ENCODE measurements around the gene TAS2R9.
"Not testable (repeated sequence)": the region's sequence is repeated elsewhere in the genome, so short reads cannot be mapped to it uniquely, and the experiment has no call there.

TAS2R9 gene

GRCh38 chr12:10824957-10825356, 15.0 kb upstream of the TAS2R9 start:
- Histone ChIP-seq H3K4me1 (ENCODE audit: control insufficient read depth in 1 of 2, insufficient read depth in 2 of 2, low read length in 2 of 2) (no peaks in the 10 kb centered on the region), H3K27ac (ENCODE audit: low read depth, low read length) (no peak overlapping the region), H3K36me3 (ENCODE audit: control insufficient read depth in 1 of 2, insufficient read depth in 2 of 2, low read length in 2 of 2) (no peaks in the 10 kb centered on the region), H3K9ac (ENCODE audit: low read depth in 1 of 2, low read length in 2 of 2) (no peak overlapping the region), H3K27me3 (ENCODE audit: control insufficient read depth in 1 of 2, insufficient read depth in 2 of 2, low read length in 2 of 2) (no peaks in the 10 kb centered on the region), H3K9me3 (ENCODE audit: control insufficient read depth in 1 of 2, low read length in 2 of 2) (no peaks in the 10 kb centered on the region), H3K4me3 (ENCODE audit: low read depth in 1 of 2, low read length in 2 of 2) (no peak overlapping the region)

- H3K9me3 ChIP-seq (ENCODE audit: control insufficient read depth in 1 of 2, low read length in 2 of 2), result no peaks in the 10 kb centered on the region
- H3K9ac ChIP-seq (ENCODE audit: low read depth in 1 of 2, low read length in 2 of 2), result no peak overlapping the region
- no peak overlapping the region for H3K4me3 ChIP-seq (ENCODE audit: low read depth in 1 of 2, low read length in 2 of 2)
These were observed 2.0 kb upstream of the TAS2R9 start for GRCh38 chr12:10811883-10812536.

GRCh38 chr12:10807186-10807585, 2.8 kb downstream of the TAS2R9 start, which contains the start of gene TAS2R8:
Gene TAS2R8, minus strand, starts transcription at chr12:10807286. Its CDS starts 306 bp downstream, at chr12:10806980.
- no peak within 1 kb of the TSS for H3K4me3 ChIP-seq (ENCODE audit: low read depth in 1 of 2, low read length in 2 of 2)
- no peak within 1 kb of the TSS for H3K27ac ChIP-seq (ENCODE audit: low read depth, low read length)
- H3K36me3 ChIP-seq (ENCODE audit: control insufficient read depth in 1 of 2, insufficient read depth in 2 of 2, low read length in 2 of 2), result no peaks in the 10 kb centered on the region
- H3K4me1 ChIP-seq (ENCODE audit: control insufficient read depth in 1 of 2, insufficient read depth in 2 of 2, low read length in 2 of 2), result no peaks in the 10 kb centered on the region
- no peak within 1 kb of the TSS for H3K9ac ChIP-seq (ENCODE audit: low read depth in 1 of 2, low read length in 2 of 2)
- no peaks in the 10 kb centered on the region for H3K27me3 ChIP-seq (ENCODE audit: control insufficient read depth in 1 of 2, insufficient read depth in 2 of 2, low read length in 2 of 2)
- H3K9me3 ChIP-seq (ENCODE audit: control insufficient read depth in 1 of 2, low read length in 2 of 2), result no peaks in the 10 kb centered on the region

More at GRCh38 chr12:10811883-10812536, 2.0 kb upstream of the TAS2R9 start:
- H3K27me3 ChIP-seq (ENCODE audit: control insufficient read depth in 1 of 2, insufficient read depth in 2 of 2, low read length in 2 of 2), result no peaks in the 10 kb centered on the region
- no peaks in the 10 kb centered on the region for H3K4me1 ChIP-seq (ENCODE audit: control insufficient read depth in 1 of 2, insufficient read depth in 2 of 2, low read length in 2 of 2)
- no peaks in the 10 kb centered on the region for H3K36me3 ChIP-seq (ENCODE audit: control insufficient read depth in 1 of 2, insufficient read depth in 2 of 2, low read length in 2 of 2)
- no peak overlapping the region for H3K27ac ChIP-seq (ENCODE audit: low read depth, low read length)

GRCh38 chr12:10802587-10802986, 7.4 kb downstream of the TAS2R9 start, which contains the start of gene TAS2R7:
Gene TAS2R7, minus strand, starts transcription at chr12:10802627. Its CDS starts 57 bp downstream, at chr12:10802570.
- no peaks in the 10 kb centered on the region for H3K36me3 ChIP-seq (ENCODE audit: control insufficient read depth in 1 of 2, insufficient read depth in 2 of 2, low read length in 2 of 2)
- H3K9ac ChIP-seq (ENCODE audit: low read depth in 1 of 2, low read length in 2 of 2), result no peak within 1 kb of the TSS
- no peaks in the 10 kb centered on the region for H3K27me3 ChIP-seq (ENCODE audit: control insufficient read depth in 1 of 2, insufficient read depth in 2 of 2, low read length in 2 of 2)
- no peak within 1 kb of the TSS for H3K27ac ChIP-seq (ENCODE audit: low read depth, low read length)
- H3K4me1 ChIP-seq (ENCODE audit: control insufficient read depth in 1 of 2, insufficient read depth in 2 of 2, low read length in 2 of 2), result no peaks in the 10 kb centered on the region
- no peak within 1 kb of the TSS for H3K4me3 ChIP-seq (ENCODE audit: low read depth in 1 of 2, low read length in 2 of 2)
- no peaks in the 10 kb centered on the region for H3K9me3 ChIP-seq (ENCODE audit: control insufficient read depth in 1 of 2, low read length in 2 of 2)

DNA sequence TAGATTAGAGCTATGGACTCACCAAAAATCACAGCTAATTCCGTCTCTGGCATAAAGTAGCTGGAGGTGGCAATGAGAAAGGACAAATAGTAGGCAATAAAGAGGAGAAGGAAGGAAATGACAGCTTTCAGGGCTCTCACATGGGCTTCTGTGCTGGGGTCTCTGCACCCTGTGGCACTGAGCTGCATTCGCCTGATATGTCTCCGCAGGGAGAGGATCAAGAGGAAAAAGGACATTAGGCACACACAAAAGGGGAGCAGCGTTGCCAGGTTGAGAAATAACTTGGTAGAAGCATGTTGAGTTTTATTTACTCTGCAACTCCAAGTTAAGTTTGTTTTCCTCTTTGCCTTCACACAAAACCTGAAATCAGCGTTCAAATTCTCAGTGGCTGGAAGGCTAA, 8.2 kb downstream of the TAS2R9 start:
- Histone ChIP-seq H3K27me3 (ENCODE audit: control insufficient read depth in 1 of 2, insufficient read depth in 2 of 2, low read length in 2 of 2) (no peaks in the 10 kb centered on the region), H3K36me3 (ENCODE audit: control insufficient read depth in 1 of 2, insufficient read depth in 2 of 2, low read length in 2 of 2) (no peaks in the 10 kb centered on the region), H3K27ac (ENCODE audit: low read depth, low read length) (no peak overlapping the region), H3K9ac (ENCODE audit: low read depth in 1 of 2, low read length in 2 of 2) (no peak overlapping the region), H3K4me3 (ENCODE audit: low read depth in 1 of 2, low read length in 2 of 2) (no peak overlapping the region), H3K4me1 (ENCODE audit: control insufficient read depth in 1 of 2, insufficient read depth in 2 of 2, low read length in 2 of 2) (no peaks in the 10 kb centered on the region), H3K9me3 (ENCODE audit: control insufficient read depth in 1 of 2, low read length in 2 of 2) (no peaks in the 10 kb centered on the region)

DNA sequence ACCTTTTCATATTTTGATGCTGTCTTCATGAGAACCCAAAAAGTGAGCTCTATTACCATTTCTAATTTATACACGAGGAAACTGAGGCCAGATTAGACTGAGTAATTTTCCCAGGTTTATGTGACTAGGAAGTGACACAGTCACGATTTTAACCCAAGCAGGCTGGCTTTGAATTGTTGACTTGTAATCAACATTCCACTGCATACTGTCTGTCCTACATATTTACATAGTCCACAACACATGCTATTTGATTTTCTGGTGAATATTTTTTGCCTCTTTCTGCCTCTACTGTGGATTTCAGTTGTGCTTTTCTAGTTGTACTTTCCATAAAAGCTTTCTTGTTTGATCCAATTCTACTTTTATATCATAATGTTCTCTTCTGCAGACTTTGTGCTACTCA, 15.7 kb downstream of the TAS2R9 start:
- Histone ChIP-seq H3K27ac (ENCODE audit: low read depth, low read length) (no peak overlapping the region), H3K9me3 (ENCODE audit: control insufficient read depth in 1 of 2, low read length in 2 of 2) (no peaks in the 10 kb centered on the region), H3K27me3 (ENCODE audit: control insufficient read depth in 1 of 2, insufficient read depth in 2 of 2, low read length in 2 of 2) (no peaks in the 10 kb centered on the region), H3K4me3 (ENCODE audit: low read depth in 1 of 2, low read length in 2 of 2) (no peak overlapping the region), H3K9ac (ENCODE audit: low read depth in 1 of 2, low read length in 2 of 2) (no peak overlapping the region), H3K4me1 (ENCODE audit: control insufficient read depth in 1 of 2, insufficient read depth in 2 of 2, low read length in 2 of 2) (no peaks in the 10 kb centered on the region), H3K36me3 (ENCODE audit: control insufficient read depth in 1 of 2, insufficient read depth in 2 of 2, low read length in 2 of 2) (no peaks in the 10 kb centered on the region)

DNA sequence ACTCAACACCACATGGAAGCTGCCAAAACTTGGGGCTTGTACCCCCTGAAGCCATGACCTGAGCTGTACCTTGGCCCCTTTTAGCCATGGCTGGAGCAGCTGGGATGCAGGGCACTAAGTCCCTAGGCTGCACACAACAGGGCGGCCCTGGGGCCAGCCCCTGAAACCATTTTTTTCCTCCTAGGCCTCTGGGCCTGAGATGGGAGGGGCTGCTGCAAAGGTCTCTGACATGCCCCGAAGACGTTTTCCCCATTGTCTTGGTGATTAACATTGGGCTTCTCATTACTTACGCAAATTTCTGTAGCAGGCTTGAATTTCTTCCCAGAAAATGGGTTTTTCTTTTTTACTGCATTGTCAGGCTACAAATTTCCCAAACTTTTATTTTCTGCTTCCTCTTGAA, 18.2 kb downstream of the TAS2R9 start:
- H3K36me3 ChIP-seq (ENCODE audit: control insufficient read depth in 1 of 2, insufficient read depth in 2 of 2, low read length in 2 of 2); H3K9me3 ChIP-seq (ENCODE audit: control insufficient read depth in 1 of 2, low read length in 2 of 2); H3K4me1 ChIP-seq (ENCODE audit: control insufficient read depth in 1 of 2, insufficient read depth in 2 of 2, low read length in 2 of 2); H3K9ac ChIP-seq (ENCODE audit: low read depth in 1 of 2, low read length in 2 of 2); H3K4me3 ChIP-seq (ENCODE audit: low read depth in 1 of 2, low read length in 2 of 2); H3K27me3 ChIP-seq (ENCODE audit: control insufficient read depth in 1 of 2, insufficient read depth in 2 of 2, low read length in 2 of 2); H3K27ac ChIP-seq (ENCODE audit: low read depth, low read length): not testable (repeated sequence)

- Histone ChIP-seq H3K36me3 (ENCODE audit: control insufficient read depth in 1 of 2, insufficient read depth in 2 of 2, low read length in 2 of 2) (no peaks in the 10 kb centered on the region), H3K4me1 (ENCODE audit: control insufficient read depth in 1 of 2, insufficient read depth in 2 of 2, low read length in 2 of 2) (no peaks in the 10 kb centered on the region), H3K9me3 (ENCODE audit: control insufficient read depth in 1 of 2, low read length in 2 of 2) (no peaks in the 10 kb centered on the region), H3K9ac (ENCODE audit: low read depth in 1 of 2, low read length in 2 of 2) (no peak overlapping the region), H3K4me3 (ENCODE audit: low read depth in 1 of 2, low read length in 2 of 2) (no peak overlapping the region), H3K27ac (ENCODE audit: low read depth, low read length) (no peak overlapping the region), H3K27me3 (ENCODE audit: control insufficient read depth in 1 of 2, insufficient read depth in 2 of 2, low read length in 2 of 2) (no peaks in the 10 kb centered on the region)
These were observed 26.7 kb downstream of the TAS2R9 start for GRCh38 chr12:10783252-10783651.

DNA sequence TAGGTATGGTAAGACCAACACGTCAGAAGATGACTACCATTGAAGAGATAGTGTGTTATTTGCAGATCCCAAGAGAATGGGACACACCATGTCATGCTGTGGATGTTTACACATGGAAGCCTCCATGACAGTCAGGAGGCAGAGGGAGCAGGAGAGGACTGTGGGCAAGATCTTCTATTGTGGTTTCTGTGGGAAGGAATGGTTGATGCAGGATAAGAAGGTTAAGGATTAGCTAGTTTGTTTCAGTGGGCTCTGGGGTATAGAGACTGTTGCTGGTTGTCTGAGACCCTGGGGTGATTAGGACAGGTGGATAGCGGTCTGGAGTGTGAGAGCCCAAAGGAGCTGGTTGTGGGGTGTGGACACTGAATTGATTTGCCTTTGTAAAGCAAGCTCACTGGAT, 30.9 kb downstream of the TAS2R9 start:
- Histone ChIP-seq H3K27ac (ENCODE audit: low read depth, low read length) (no peak overlapping the region), H3K9me3 (ENCODE audit: control insufficient read depth in 1 of 2, low read length in 2 of 2) (no peaks in the 10 kb centered on the region), H3K4me3 (ENCODE audit: low read depth in 1 of 2, low read length in 2 of 2) (no peak overlapping the region), H3K36me3 (ENCODE audit: control insufficient read depth in 1 of 2, insufficient read depth in 2 of 2, low read length in 2 of 2) (no peaks in the 10 kb centered on the region), H3K4me1 (ENCODE audit: control insufficient read depth in 1 of 2, insufficient read depth in 2 of 2, low read length in 2 of 2) (no peaks in the 10 kb centered on the region), H3K27me3 (ENCODE audit: control insufficient read depth in 1 of 2, insufficient read depth in 2 of 2, low read length in 2 of 2) (peaks cover 3 to 4% of the 10 kb centered on the region in 2 donors), H3K9ac (ENCODE audit: low read depth in 1 of 2, low read length in 2 of 2) (no peak overlapping the region)

GRCh38 chr12:10771132-10771733, 38.7 kb downstream of the TAS2R9 start:
- Histone ChIP-seq H3K27me3 (ENCODE audit: control insufficient read depth in 1 of 2, insufficient read depth in 2 of 2, low read length in 2 of 2) (peaks cover 20 to 39% of the 10 kb centered on the region in 2 donors), H3K36me3 (ENCODE audit: control insufficient read depth in 1 of 2, insufficient read depth in 2 of 2, low read length in 2 of 2) (no peaks in the 10 kb centered on the region), H3K27ac (ENCODE audit: low read depth, low read length) (no peak overlapping the region), H3K9ac (ENCODE audit: low read depth in 1 of 2, low read length in 2 of 2) (no peak overlapping the region), H3K4me1 (ENCODE audit: control insufficient read depth in 1 of 2, insufficient read depth in 2 of 2, low read length in 2 of 2) (no peaks in the 10 kb centered on the region), H3K9me3 (ENCODE audit: control insufficient read depth in 1 of 2, low read length in 2 of 2) (no peaks in the 10 kb centered on the region), H3K4me3 (ENCODE audit: low read depth in 1 of 2, low read length in 2 of 2) (no peak overlapping the region)
